NCI-H1105 (cell line): ENCODE data around the gene NMT1.

ENCODE experiments used
- DNase-seq: peaks from one replicate; lab custom pipeline; 2025; lab: John Stamatoyannopoulos, UW

NMT1 gene

DNA sequence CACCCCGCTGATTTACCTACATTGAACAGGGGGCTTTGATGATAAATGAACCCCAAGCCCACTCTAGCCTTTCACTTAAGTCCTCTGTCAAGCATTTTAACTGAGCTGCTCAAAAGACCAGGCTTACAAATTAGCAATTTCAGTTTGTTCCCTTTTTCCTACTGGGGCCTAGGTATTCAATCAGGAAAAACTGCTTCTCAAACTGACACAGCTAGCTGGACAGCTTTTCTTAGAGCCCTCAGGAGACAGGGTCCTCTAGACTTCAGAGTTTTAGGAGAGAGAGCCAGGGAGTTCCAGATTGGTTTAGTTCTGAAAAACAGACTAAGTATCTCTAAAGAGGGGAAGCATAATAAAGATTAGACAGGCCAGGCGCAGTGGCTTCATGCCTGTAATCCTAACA is 94.4 kb downstream of the NMT1 start:
- no peak for DNase-seq

DNA sequence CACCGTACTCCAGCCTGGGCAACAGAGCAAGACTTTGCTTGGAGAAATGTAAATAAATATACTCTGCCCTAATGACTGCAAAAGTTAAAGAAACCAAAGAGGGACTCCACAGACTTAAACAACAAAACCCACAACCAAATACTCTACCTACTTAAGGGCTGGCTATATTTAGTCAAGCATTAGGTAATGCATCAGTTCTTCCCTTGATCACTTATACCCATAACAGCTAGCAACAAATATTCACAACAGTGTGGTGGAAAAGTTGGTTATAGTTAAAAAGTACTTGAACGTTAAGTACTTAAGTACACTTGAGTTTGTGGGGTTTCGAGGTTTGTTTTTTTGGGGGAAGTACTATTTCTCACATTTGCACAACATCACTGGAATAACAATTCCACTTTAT is 95.1 kb downstream of the NMT1 start:
- no peak for DNase-seq
